ENCODE results near the gene OPN4.

OPN4 gene

DNA sequence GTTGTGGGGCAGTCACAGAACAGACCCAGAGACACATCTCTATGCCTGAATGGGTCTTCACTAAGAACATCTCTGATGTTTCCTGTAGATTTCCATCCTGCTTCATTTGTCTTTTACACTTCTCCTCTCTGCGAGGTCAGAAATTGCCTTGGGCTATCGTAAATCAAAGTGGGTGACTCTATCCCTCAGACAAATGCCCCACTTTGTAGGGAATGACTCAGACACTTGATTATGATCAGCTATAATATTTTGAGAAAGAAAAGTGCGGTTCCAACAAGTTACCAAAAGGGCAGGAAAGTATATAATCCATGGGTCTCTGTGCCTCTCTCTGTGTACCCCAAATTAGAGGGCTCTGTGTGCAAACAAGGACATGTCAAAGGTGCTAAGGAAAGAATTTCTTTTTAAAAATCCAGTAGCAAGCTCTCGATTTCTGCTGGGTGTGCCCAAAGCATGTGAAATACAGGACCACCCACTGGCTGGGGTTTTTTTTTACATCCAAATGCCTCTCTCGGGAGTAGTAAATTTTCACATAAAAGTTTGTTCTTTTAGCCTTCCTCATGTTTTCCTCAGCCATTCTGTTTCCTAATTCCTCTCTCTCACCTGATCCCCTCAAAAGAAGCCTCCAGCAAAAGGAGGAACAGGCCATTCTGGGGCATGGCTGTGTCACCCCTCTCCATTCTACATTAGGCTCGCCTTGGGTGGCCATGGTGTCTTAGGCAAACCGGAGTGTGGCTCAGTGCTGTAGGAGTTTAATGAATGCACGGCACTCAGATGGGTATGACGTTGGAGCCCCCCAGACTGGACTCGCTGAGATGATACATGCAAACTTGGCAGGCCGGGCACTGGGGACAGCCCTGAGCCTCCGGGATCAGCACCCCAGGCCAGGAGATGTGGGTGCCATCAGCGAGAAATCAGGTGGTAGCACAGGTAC, 6.3 kb upstream of the OPN4 start:
- no peak for DNase-seq

DNA sequence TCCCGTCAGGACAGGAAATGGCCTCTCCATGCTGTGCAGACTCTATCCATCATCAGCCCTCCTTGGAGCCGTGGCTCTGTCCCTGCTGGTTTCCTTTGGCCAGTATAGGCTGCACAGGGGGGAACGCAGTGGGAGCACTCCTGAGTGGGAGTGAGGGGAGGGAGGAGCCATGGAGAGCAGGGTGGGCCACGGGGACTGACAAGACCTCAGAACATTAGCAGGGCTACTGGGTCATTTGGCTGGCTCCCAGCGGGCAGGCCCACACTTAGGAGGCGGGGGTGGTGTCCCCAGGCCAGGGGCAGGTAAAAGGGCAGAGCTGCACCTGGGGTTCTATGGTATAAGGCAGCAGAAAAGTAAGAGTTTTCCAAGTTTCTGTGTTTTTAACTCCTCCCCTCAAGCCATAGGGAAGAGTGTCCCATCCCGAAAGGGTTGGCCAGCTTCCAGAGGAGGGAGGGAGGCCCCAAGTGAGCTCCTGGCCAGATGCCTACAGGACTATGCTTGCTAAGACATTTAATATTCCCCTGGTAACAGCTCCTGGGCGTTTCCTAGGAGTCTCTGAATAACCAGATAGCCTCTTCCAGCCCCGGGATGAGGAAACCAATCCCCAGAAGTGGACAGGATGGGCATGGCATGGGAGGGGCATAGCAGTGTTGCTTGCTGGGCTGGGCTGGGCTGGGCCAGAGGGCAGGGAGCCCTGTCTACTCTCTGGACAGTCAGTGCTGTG, 5.5 kb upstream of the OPN4 start:
- DNase-seq, result no peak

DNA sequence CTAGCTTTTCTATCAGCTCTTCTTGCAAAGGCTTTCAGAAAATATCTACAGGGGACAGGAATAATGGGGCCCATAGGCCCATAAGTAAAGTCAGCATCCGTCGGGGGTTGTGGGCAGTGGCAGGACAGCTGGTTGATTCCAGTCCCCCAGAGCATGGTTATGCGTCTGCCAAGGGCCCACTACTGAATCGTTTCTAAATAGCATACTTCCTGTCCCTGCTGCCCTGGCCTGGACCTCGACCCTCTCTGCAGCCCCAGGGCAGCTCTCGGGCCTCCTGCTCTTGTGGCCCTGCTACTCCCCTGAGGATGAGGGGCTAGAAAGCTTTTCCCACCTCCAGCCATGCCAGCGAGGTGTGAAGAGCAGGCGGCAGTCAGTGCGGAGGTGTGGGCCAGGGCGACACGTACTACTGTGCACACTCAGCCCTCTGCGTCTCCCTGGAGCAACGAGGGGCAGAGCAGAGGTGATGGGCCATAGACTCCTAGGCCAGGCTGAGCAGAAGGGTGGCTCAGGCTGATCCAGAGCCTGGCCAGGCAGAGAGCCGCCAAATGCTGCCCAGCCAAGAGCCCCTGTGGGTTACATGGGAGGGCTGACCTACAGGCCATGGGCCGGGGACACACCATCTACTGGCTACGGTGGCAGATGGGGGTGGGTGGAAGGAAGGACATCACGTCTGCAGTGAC, 4.7 kb upstream of the OPN4 start:
- no peak for DNase-seq

DNA sequence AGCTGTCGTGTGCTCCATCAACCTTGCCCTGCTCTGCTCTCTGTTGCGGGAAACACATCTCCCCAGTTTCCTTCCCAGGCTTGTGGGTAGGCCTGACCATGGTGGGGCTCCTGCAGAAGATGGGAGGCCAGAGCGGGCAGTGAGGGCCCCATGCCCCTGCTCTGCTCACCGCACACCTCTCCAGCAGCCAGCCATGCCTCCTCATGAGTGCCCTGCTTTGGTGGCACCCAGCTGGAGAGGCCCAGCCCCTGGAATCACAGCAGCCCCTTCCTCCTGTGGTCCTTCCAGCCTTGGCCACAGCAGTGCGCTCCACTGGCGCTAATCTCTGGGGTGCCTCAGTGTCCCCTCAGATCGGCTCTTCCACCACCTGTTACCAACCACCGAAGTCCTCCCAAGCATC, 4.2 kb upstream of the OPN4 start:
- DNase-seq, result no peak

- DNase-seq, result no peak
Observed at GRCh38 chr10:86651021-86651471, 3.3 kb upstream of the OPN4 start.

DNA sequence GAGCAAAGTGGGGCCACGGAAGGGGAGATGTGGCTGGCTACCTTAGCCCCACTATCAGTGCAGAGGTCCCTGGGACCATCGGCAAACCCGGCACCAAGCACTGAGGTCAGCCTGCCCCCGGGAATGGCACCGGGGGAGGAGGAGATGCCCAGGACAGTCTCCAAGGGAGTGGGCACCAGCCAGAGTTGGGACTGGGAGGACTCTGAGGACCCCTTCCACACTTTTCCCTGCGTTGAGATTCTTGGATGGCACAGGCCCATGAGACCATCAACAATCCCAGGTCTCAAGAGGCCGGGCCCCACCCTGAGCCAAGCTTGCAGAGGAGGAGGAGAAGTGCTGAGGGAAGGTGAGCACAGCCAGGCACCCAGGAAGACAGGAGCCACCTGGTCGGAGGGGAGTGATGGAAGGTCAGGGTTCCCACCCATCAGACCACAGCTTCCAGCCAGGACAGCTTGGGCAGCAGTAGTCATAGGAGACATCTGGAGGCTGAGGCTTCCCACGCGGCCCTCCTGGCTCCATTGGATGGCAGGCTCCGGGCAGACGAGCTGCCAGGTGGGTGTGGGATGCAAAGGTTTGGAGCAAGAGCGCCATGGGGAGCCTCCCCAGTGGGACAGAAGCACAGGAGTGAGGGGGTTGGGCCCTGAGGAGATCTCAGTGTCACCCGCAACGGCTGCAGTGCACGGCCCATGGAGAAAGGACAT, 2.6 kb upstream of the OPN4 start:
- DNase-seq, result no peak

- DNase-seq, result no peak
Observed at GRCh38 chr10:86652361-86653202, 1.8 kb upstream of the OPN4 start.

DNA sequence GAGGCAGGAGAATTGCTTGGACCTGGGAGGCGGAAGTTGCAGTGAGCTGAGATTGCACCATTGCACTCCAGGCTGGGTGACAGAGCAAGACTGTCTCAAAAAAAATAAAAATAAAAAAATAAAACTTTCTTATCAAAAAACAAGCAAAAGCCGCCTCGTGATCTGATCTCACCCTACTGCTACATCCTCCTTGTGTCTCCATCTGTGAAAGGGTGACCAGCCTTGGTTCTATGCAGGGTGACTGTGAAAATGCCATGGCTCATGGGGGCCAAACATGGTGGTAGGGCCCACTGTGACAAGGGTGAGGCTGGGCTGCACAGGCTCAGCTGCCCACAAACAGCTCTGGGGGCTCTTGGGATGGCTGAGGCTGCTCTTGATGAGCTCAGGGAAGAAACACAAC, 968 bp upstream of the OPN4 start:
- no peak for DNase-seq

- DNase-seq, result no peak
Observed at GRCh38 chr10:86653987-86654386, 360 bp upstream of the OPN4 start.

DNA sequence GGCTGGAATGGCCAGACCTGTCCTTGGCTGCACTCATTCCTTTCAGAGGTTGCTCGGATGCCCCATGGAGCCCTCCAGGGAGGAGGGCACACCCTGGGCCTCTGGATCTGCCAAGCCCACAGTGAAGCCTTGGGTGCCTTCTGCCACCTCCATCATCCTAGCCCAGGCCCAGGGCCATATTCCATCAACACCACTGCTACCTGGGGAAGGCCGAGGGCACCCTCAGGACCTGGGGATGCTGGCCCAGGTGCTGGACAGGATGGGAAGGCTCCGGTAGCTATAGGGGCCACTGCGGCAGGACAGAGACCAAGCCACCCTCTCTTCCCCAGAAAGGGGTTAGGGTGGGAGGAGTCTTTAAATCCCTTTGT, 810 bp downstream of the OPN4 start:
- no peak for DNase-seq

- no peak for DNase-seq
Observed at GRCh38 chr10:86655596-86655995, 1.2 kb downstream of the OPN4 start.

DNA sequence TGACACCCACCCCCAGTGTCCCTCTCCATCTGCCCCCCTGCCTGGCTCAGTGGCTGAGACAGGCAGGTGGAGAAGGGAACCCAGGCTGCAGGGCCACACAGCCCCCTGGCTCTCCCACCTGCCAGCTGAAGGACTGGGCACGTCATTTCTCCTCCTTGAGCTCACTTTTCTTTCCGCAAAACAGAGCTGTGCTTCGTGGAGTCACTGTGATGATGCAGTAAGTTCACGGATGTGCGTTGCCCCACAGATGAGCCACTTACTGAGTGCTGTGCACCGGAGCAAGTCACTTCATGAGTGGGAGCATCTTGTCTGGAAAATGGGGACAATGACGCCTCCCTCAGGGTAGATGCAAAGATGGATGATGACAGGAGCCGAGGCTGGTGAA, 2.7 kb downstream of the OPN4 start:
- DNase-seq, result no peak

- DNase-seq, result no peak
Observed at GRCh38 chr10:86657396-86658011, 3.2 kb downstream of the OPN4 start.

DNA sequence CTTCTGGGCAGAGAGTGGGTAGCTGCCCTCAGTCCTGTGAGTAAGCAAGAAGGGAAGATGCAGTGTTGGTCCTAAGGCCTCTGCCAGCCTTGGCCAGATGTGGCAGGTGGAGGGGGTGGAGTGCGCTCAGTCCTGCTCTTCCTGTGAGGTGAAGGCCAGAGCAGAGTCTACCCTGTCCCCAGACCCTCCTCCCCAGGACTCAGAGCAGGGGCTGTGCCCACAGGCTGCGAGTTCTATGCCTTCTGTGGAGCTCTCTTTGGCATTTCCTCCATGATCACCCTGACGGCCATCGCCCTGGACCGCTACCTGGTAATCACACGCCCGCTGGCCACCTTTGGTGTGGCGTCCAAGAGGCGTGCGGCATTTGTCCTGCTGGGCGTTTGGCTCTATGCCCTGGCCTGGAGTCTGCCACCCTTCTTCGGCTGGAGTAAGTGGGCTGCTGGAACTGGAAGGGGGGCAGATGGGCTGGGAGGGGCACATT, 4.0 kb downstream of the OPN4 start:
- DNase-seq, result no peak

GRCh38 chr10:86658751-86659150, 4.4 kb downstream of the OPN4 start:
- DNase-seq, result no peak

DNA sequence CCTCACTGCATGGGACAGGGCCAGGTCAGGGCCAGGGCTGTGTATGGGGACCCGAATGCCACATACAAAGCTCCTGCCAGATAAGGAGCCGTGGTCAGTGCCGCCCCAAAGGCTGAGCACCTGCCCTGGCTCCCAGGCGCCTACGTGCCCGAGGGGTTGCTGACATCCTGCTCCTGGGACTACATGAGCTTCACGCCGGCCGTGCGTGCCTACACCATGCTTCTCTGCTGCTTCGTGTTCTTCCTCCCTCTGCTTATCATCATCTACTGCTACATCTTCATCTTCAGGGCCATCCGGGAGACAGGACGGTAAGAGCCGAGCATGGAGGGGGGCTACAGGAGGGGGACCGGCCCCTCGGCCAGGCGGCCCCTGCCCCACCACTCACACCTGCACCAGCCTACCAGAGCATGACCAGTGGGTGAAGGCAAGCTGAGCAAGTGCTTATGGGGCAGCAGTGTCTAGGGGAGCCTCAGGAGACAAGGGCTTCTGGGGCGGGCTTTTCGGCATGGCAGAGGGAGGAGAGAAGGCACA, 4.9 kb downstream of the OPN4 start:
- DNase-seq, result no peak

DNA sequence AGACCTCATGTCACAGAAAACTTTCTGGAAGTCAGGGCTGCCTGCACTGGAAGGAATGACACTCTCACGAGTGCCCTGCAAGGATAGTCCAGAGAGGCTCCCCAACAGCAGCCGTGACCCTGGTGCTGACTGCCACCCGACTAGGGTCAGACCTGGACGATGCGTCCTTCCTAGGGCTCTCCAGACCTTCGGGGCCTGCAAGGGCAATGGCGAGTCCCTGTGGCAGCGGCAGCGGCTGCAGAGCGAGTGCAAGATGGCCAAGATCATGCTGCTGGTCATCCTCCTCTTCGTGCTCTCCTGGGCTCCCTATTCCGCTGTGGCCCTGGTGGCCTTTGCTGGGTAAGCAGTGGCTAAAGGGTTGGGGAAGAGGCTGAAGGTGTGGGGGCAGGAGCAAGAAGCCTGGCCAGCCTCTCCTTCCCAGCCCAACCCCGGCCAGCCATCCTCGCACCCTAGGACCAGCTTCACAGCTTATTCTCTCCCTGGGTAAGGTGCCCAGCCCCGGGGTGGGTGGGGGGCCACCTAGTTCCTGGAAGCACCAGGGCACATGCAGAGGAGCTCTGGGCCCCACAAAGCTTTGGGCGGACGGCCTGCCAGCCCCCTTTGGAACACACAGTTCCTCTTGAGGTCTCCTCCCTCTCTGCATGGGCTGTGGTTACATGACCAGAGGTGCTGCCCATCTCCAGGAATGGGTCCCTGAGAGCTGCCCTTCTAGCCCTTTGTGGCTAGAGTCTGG, 5.5 kb downstream of the OPN4 start:
- no peak for DNase-seq

- DNase-seq, result no peak
Observed at GRCh38 chr10:86661161-86662025, 7.0 kb downstream of the OPN4 start.
